Activated T-cell treated with anti-CD3 and anti-CD28 coated beads for 24 hours (primary cell): ENCODE measurements around the gene CATSPERE.
A peak's percentile ranks its signal among the peaks of the same experiment; 100 is the strongest.
"Not testable (repeated sequence)": the region's sequence is repeated elsewhere in the genome, so short reads cannot be mapped to it uniquely, and the experiment has no call there.

Source experiments
- DNase-seq: peaks from one replicate; pipeline ENCODE4 v3.0.0-alpha.2; 2020; ENCODE audit warnings: low read depth

CATSPERE gene

DNA sequence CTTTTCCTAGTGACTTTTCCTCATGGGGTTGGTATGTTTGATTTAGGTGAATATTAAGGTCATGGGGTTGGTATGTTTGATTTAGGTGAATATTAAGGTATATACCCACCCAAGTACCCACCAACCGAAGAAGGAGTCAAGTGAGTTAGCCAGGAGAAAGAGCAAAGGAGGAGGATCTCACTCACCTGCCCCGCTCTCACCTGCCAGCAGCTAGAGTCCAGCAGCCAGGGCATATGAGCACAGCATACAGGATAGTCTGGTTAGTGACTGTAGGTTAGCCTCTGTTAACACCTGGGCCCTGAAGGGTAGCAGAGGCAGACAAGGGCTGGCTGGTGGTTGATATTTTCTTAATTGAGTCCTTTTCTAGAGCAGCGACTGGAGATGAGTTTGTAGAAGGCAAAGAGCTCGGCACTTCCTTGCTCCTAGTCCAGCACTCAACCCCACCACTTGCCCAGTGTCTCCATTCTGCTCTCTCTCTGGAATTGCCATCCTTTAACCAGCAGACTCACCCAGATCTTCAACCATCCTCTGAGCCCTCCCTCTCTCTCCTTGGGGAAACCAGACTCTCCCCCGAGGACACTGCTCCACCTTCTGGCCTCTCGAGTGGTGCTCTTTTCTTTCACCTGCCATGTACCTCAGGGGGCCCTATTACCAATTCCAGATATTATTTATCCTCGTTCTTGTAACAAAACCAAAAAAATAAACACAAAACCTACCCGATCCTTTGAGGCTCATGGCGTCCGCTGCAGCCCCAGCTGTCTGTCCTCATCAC, 175.6 kb downstream of the CATSPERE start:
- DNase-seq, result no peak

DNA sequence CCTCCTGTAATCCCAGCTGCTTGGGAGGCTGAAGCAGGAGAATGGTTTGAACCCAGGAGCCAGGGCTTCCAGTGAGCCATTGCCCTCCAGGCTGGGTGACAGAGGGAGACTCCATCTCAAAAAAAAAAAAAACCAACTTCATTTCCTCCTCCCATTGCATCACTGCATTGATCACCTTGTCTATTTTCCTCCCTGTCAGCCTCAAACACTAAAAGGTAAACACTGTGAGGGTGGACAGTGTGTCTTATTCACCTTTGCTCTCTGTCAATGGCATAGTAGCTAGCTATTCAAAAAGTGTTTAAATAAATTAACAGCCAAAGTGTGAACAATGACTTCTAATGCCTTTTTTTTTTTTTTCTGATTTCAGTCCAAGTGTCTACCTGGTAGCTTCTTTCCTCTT, 178.5 kb downstream of the CATSPERE start:
- DNase-seq, result no peak

DNA sequence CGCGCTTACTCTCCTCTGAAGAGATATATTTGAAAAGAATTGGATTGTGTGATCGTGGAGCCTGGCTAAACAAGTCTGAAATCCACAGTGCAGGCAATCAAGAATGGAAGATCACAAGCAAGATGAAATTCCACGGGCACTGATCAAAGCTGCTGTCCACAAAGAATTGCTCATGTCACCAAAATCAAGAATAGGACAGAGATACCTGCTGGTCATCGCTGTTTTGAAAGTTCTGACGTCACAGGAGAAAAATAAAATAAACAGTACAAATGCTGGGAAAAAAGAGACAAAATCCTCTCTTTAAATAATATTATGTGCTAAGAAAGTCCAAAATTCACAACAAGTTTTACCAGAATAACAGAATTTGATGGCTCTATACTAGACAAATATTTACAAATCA, 179.8 kb downstream of the CATSPERE start:
- DNase-seq, result no peak

DNA sequence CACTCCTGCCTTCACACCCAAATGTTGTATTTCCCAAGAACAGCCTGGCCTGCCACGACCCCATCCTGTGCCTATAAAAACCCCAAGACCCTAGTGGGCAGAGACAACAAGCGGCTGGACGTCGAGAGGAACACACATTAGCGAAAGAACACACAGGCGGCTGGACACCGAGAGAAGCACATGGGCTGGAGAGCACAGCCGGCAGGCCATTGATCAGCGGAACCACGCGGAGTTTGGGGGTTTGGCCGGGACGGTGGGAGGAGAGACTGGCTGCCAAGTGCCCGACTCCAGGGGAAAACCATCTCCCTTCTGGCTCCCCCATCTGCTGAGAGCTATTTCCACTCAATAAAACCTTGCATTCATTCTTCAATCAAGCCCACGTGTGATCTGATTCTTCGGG, 181.5 kb downstream of the CATSPERE start:
- DNase-seq, result no peak

DNA sequence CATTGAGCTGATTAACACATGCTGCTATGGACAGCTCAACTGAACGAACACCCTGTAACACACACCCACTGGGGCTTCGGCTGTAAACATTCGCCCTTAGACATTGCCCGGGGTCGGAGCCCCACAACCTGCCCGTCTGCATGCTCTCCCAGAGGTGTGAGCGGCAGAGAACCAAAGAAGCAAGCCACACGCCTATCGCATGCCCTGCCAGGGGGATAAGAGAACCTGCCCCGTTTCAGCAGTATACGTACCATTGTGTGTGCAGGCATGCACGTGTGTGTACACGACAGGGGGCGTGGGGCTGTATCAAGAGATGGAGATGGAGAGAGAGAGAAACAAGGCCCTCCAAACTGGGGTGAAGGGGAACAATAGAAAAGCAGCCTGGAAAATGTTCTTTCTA, 181.9 kb downstream of the CATSPERE start:
- no peak for DNase-seq

DNA sequence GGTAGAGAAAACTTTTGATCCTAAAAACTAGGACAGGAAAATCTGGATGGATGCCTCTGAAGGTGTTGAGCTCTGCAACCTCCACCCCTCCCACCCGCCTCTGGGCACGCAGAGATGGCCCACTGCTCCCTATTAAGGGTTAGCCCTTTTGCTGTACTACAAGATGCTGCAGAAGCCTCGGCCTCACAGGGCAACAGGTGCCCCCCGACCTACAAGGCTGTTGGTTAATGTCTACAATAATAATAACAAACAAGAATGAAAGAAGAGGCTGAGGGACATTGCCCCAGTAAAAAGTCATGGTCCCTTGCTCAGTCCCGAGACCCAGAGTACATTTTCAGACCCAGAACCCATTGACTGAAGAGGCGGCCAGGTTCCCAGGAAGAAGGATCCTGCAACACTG, 184.3 kb downstream of the CATSPERE start:
- DNase-seq, result no peak

DNA sequence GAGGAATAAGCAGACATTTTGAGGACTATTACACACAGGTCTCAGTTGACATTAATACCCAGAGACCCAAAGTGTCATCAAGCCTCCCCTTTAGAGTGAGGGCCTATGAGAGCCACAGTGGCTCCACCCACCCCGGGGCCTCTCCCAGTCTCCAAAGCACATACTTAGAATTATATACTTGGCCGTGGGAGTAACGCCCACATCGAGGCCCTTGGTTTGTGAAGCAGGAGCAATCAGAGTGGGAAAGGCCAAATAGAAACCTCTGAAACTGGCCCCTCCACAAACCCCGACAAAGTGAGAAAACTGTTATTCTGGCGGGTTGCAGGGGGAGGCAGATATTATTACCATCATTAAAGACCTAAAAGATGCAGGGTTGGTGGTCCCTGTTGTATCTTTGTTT, 184.8 kb downstream of the CATSPERE start:
- DNase-seq, result no peak

DNA sequence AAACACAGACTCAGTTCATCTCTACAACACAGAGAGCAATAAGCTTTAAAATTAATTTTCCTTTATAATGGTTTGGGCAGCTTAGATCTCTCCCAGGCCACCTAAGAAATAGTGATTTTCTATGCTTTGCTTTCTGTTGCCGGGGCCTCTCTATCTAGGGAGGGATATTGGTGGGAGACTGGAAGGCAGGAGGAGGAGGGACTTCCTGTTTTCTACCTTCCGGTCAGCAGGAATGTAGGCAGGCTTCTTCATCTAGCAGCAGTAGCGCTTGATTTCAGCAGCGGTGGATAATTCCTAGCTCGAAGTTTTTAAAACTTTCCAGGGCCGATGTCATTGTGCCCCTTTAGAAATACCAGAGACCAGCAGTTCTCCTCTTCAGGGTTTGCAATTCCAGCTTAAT, 186.7 kb downstream of the CATSPERE start:
- no peak for DNase-seq

DNA sequence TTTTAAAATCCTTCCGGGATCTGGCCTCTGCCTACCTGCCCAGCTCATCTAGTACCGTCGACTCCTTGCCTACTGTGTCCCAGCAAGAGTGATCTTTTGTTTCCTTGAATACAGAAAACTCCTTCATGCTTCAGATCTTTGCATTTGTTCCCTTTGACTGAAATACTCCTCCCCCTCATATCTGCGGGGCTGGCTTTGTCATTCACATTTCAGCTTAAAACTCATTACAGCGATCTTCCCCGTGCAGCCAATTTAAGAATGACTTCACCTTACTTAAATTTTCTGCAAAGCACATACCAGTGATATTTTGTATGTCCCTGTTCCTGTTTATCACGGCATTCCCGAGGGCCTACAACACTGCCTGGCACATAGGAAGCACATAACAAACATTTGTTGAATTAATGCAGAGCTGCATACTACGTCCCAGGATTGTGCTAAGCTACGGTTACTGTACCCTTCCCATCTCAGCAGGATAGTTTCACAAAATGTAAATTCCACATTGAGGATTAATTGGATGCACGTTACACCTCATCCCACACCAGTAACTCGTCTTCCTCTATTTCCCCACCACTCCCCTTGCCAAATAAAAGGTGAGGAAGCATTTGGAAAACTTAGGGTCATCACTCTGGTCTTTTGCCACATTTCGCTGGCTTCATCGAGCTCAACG, 191.0 kb downstream of the CATSPERE start:
- DNase-seq, result no peak

DNA sequence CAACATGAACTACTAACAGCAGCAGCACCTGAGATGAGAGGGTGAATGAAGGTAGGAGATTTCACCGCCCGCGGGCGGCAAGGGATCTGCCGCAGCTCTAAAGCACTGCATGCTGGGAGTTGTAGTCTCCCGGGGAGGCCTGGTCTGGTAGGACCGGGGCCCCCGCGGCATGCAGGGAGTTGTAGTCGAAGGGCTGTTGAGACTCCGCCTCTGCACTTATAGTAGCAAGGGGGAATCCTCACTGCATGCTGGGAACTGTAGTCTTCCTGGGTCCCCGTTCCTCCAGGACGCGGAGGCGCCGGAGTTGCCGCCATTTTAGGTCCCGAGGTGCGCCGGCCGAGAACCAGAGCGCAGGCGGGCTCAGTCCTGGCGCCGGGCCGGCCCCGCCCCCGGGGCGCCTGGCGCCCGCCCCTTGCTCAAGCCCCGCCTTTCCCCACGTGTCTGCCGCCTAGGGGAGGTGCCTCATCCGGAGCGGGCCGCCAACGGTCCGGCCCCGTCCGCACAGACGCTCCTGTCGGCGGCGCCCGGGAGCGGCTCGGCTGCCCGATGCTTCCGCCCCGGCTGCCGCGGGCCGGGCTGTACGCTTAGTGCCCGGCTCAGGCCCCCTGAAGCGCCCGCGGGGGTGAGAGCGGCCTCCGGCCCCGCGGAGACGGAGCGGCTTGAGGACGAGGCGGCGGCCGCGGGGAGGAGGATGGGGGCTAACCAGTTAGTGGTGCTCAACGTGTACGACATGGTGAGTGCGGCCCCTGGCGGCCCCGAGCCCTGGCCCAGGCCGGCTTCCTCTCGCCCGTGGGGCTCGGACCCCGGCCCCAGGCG, 191.8 kb downstream of the CATSPERE start, which contains the start of gene DESI2:
Gene DESI2 (plus strand): TSS at position 504 of the 816 bp plus-strand sequence. CDS start 188 bp downstream, at position 692.
- peak; percentile 95 for DNase-seq

DNA sequence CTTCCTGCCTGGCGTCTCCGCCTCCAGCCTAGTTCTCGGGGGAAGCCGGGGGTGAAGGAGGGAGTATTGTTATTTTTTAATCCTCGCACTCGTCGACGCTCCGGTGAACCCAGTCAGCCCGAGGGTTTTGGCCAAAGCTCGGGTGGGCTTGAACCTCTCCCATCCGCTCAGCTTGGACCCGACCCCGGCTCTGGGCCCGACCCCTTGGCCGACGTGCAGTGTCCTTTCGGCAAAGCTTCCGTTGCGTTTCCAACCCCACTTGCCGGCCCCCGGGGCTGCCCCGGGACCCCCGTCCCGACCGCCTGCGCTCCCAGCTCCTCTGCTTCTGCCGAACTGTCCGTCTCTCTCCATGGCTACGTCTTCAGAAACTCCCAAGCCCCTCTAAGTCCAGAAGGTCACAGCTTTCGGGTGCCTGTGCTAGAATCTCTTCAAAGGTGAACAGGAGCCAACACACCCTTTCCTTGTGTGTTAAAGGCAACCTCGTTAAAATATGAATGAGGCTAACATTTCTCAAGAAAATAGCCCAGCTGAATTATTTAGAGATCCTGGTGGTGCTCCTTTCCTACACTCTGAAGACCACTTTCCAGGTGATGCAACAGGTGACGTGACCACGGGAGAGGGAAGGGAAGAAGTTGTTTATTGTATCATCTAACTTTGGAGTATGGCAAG, 192.5 kb downstream of the CATSPERE start:
- DNase-seq, result no peak

DNA sequence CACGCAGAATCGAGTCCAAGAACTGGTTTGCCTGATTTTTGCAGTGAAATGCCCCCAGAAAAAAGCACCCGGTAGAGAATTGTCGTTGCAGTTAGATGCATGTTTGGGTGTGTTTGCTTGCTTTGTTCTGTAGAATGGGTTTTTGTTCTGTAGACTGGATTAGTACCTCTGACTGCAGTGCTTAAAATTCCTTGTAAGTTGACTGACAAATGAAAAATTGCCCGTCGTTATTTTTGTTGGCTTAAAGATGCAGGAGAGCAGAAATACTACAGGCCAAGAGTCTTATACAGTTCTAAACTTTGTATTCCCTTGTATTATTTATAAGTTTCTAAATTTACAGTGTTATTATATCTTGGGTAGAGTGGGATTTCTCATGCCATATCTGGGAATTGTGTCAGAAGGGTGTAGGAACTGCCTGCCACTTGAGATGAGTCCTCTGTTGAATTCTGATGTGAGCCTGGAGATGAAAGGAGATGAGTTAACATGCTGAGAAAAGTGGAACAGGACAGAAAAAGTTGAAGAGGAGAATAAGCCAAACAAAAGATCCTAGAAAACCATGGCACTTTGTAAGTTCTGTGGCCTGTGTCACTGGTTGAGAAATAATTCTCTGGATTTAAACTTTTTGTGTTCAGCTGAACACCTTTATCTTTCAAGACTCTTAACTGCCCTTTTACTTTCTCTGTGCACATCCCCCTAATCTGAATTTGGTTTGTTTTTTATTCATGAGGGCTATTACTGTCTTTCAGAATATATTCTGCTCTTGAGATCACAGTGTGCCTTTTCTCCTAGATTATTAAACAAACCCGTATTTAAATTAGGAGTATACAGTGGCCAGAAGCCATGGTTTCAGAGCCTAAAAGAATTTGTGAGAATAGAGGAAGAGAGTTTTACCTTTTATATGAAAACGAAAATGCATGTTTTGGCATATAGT, 193.3 kb downstream of the CATSPERE start:
- no peak for DNase-seq

DNA sequence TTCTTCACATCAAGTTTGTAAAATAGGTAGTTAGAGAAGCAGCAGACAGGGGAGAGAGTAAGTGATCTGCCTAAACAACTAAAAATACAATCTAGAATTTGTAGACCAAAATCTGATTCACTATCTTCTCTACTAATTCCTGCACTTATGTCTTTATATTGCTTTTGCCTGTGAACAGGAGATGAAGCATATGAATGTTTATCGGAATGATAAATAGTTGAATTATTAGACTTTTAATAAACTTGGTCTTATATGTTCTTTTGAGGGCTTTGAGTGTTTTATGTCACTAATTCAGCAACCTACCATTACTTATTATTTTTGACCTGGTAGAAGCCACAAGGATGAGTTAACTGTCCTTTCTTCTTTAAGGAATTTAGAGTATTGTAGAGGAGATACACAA, 194.1 kb downstream of the CATSPERE start:
- DNase-seq, result no peak

DNA sequence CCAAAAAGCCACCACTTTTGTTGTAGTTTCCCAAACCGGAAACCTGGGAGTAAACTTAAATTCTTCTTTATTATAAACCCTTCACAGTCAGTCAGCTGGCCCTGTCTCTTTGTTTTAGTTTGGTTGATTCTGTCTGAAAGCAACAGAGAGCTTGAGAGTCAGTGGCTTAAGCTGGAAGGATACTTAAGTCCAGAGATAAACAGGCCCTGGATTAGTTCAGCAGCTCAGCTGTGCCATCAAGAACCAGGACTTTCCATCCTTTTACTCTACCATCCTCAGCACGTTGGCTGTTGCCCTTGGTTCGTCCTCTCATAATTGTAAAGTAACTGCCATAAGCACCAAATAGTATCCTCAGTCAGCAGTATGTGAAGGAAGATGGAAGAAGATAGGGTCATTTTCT, 196.3 kb downstream of the CATSPERE start:
- DNase-seq, result no peak

DNA sequence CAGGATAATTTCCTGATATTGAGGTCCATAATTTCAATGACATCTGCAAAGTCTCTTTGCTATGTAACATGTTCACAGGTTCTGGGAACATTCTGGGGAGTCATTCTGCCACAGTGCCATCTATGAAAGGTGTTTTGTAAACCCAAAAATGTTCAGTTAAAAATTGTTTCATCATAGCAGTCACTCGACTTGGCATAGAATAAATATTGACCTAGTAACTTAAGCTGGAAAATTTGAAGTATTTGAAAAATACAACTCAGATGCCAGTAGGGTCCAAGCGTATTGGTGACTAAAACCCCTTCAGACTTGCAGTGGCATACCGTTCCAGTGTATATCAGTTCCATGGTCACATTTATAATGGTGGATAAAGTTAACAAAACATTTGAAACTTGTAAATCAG, 198.6 kb downstream of the CATSPERE start:
- no peak for DNase-seq

DNA sequence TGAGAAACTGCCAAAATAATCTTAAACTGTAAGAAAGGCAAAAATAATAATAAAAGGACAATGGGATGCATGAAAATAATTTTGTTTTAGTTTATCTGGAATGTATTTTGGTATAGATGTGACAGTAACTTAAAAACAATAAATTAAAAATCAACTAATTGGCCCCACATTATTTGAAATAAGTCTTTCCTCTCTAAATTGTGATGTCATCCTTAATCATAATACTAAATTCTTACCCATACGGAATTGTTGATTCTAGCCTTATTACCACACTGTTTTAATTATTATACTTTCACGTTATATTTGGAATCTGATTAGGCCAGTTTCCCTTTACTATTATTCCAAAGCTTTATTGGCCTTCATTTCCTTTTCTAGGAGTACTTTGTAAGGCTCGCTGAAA, 199.5 kb downstream of the CATSPERE start:
- DNase-seq, result no peak

DNA sequence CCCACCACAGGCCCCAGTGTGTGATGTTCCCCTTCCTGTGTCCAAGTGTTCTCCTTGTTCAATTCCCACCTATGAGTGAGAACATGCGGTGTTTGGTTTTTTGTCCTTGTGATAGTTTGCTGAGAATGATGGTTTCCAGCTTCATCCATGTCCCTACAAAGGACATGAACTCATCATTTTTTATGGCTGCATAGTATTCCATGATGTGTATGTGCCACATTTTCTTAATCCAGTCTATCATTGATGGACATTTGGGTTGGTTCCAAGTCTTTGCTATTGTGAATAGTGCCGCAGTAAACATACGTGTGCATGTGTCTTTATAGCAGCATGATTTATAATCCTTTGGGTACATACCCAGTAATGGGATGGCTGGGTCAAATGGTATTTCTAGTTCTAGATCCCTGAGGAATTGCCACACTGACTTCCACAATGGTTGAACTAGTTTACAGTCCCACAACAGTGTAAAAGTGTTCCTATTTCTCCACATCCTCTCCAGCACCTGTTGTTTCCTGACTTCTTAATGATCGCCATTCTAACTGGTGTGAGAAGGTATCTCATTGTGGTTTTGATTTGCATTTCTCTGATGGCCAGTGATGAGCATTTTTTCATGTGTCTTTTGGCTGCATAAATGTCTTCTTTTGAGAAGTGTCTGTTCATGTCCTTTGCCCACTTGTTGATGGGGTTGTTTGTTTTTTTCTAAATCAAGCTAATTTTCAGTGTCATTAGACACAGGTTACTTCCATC, 200.7 kb downstream of the CATSPERE start:
- DNase-seq, result not testable (repeated sequence)

DNA sequence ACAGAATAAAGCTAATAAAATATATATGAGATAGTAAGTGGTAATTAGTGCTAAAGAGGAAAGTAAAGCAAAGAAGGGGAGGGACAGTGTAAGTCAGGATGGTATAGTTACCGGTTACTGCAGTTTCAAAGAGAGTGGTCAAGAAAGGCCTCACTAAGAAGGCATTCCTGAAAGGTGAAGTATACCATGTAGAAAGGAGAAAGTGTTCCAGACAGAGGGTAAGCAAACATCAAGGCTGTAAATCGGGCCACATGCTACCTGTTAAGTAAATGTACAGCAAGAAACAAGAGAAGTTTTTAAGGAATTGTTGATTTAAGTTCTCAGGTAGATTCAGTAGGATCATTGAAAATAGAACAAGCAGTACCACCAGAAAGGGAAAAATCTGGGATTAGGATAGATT, 201.5 kb downstream of the CATSPERE start:
- no peak for DNase-seq

DNA sequence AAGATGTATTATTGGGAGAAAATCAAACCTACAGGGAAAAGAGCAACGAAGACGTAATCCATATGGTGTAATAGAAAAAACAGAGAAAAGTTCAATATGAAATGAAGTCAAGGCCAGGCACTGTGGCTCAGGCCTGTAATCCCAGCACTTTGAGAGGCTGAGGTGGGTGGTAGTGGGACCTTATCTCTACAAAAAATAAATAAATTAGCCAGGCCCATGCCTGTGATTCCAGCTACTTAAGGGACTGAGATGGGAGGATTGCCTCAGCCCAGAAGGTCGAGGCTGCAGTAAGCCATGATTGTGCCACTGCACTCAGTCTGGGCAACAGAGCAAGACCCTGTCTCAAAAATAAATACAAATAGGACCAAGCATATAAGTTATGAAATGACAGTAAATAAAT, 203.3 kb downstream of the CATSPERE start:
- no peak for DNase-seq

DNA sequence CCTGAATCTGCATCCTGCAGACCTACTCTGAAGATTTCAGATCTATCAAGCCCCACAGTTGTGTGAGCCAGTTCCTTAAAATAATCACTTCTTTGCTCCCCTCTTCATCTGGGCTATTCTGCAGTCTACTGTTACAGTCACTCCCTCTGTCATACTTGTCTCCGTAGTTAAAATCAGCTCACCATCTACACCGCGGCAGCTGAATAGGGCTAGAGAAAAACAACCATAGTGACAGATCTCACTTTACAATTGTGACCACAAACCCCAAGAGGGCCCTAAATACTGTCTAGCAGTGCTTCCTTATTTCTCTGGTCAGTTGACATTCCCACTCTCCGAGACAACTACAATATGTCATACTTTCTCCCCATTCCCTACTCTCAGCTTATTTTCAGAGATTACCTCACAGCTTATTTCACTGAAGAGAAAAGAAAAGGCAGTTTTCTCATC, 204.7 kb downstream of the CATSPERE start:
- DNase-seq, result no peak
